ENCODE data around the gene NF1.

- TF ChIP-seq, protein P1, sequence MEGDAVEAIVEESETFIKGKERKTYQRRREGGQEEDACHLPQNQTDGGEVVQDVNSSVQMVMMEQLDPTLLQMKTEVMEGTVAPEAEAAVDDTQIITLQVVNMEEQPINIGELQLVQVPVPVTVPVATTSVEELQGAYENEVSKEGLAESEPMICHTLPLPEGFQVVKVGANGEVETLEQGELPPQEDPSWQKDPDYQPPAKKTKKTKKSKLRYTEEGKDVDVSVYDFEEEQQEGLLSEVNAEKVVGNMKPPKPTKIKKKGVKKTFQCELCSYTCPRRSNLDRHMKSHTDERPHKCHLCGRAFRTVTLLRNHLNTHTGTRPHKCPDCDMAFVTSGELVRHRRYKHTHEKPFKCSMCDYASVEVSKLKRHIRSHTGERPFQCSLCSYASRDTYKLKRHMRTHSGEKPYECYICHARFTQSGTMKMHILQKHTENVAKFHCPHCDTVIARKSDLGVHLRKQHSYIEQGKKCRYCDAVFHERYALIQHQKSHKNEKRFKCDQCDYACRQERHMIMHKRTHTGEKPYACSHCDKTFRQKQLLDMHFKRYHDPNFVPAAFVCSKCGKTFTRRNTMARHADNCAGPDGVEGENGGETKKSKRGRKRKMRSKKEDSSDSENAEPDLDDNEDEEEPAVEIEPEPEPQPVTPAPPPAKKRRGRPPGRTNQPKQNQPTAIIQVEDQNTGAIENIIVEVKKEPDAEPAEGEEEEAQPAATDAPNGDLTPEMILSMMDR (IDR thresholded peaks at IDR 0.05; ENCODE audit: insufficient read depth, low read length, poor library complexity, severe bottlenecking) = no peak
- TF ChIP-seq EZH2phosphoT487 (conservative IDR thresholded peaks at IDR 0.05; ENCODE audit: low read length) = no peak
Observed at GRCh38 chr17:31307640-31308039, 212.9 kb downstream of the NF1 start.

All from SU-DHL-6 (cell line).